ENCODE data around the gene GABBR2.

- TF ChIP-seq CTCF (IDR thresholded peaks at IDR 0.05) (no peak), POLR2A (IDR thresholded peaks at IDR 0.05) (no peak)
Measured at GRCh38 chr9:98728500-98728899, 19.8 kb upstream of the GABBR2 start.

All from adrenal gland (tissue), 5 donors.